ENCODE data around the gene METTL16.

Gene METTL16

GRCh38 chr17:2400877-2401425 is 110.7 kb downstream of the METTL16 start, which contains the start of gene MNT:
MNT (minus strand) TSS chr17:2401060; CDS start chr17:2400712, 348 bp downstream.
- peak; percentile 95 for DNase-seq (ENCODE audit: low read depth)
- peak within 1 kb of the TSS; percentile 98 for H3K4me3 ChIP-seq (ENCODE audit: low read length)
- TF ChIP-seq CTCF (conservative IDR thresholded peaks at IDR 0.05; ENCODE audit: low read length): no peak

GRCh38 chr17:2400474-2400866 is 111.2 kb downstream of the METTL16 start:
- peak; percentile 45 for DNase-seq (ENCODE audit: low read depth)
- TF ChIP-seq CTCF (conservative IDR thresholded peaks at IDR 0.05; ENCODE audit: low read length): no peak
- H3K4me3 ChIP-seq (ENCODE audit: low read length): peak overlapping the region; percentile 98

- DNase-seq (ENCODE audit: low read depth): peak; percentile 97
- peak overlapping the region; percentile 98 for H3K4me3 ChIP-seq (ENCODE audit: low read length)
- TF ChIP-seq CTCF (conservative IDR thresholded peaks at IDR 0.05; ENCODE audit: low read length): no peak
Measured at GRCh38 chr17:2399572-2400473, 111.9 kb downstream of the METTL16 start.

GRCh38 chr17:2398655-2399571 is 112.8 kb downstream of the METTL16 start:
- DNase-seq (ENCODE audit: low read depth): peak; percentile 73
- peak overlapping the region; percentile 85 for H3K4me3 ChIP-seq (ENCODE audit: low read length)
- no peak for TF ChIP-seq CTCF (conservative IDR thresholded peaks at IDR 0.05; ENCODE audit: low read length)

- no peak for DNase-seq (ENCODE audit: low read depth)
- TF ChIP-seq CTCF (conservative IDR thresholded peaks at IDR 0.05; ENCODE audit: low read length): no peak
- H3K4me3 ChIP-seq (ENCODE audit: low read length): peak overlapping the region; percentile 60
Measured at GRCh38 chr17:2398182-2398581, 113.5 kb downstream of the METTL16 start.

GRCh38 chr17:2397247-2398171 is 114.2 kb downstream of the METTL16 start:
- no peak for DNase-seq (ENCODE audit: low read depth)
- TF ChIP-seq CTCF (conservative IDR thresholded peaks at IDR 0.05; ENCODE audit: low read length): no peak
- H3K4me3 ChIP-seq (ENCODE audit: low read length): peak overlapping the region; percentile 50
